ENCODE data around the gene AP3B1. TPM values are rescaled to one million over a fixed set of nuclear protein-coding genes. Genes with fewer than 3 reads are reported as not detected.

The AP3B1 gene
- total and polyA plus RNA-seq, 4 donors, result 26.4 to 50.4 (median 33.3) TPM

DNA sequence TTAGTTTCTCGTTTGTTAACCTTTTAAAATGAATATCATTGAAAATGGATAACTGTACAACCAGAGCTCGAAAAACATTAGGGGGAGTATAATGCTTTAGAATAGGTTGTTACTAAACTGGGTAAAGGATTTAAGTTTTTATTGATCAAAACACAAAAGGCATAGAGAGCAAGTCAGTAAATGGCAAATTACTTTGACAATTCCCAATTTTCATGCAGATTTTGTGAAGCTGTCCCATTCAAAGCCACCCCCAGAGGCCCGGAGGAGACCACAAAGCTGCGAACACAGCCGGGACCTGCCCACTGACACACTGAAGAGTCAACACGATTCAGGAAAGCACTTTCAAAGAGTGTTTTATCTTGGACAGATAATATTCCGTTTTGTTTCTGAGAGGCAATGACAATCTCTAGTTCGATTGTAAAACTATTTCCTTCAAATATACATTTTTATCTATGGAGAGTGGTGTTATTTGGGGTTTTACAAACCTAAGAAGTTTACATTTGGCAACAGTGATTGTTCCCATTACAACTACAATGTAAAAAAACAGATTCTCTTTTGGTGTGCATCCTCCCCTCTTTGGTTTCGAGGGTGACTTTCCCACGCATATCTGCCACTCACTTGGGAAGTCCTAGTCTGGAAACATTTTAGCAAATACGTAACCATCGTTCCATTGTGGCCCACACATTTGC, 335.7 kb downstream of the AP3B1 start:
- ATAC-seq (ENCODE audit: insufficient read depth, low FRiP score) (no peak), DNase-seq (peak in 2 of 3 donors; percentile 18 to 37)
- TF ChIP-seq, protein P1, sequence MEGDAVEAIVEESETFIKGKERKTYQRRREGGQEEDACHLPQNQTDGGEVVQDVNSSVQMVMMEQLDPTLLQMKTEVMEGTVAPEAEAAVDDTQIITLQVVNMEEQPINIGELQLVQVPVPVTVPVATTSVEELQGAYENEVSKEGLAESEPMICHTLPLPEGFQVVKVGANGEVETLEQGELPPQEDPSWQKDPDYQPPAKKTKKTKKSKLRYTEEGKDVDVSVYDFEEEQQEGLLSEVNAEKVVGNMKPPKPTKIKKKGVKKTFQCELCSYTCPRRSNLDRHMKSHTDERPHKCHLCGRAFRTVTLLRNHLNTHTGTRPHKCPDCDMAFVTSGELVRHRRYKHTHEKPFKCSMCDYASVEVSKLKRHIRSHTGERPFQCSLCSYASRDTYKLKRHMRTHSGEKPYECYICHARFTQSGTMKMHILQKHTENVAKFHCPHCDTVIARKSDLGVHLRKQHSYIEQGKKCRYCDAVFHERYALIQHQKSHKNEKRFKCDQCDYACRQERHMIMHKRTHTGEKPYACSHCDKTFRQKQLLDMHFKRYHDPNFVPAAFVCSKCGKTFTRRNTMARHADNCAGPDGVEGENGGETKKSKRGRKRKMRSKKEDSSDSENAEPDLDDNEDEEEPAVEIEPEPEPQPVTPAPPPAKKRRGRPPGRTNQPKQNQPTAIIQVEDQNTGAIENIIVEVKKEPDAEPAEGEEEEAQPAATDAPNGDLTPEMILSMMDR (IDR thresholded peaks at IDR 0.05; ENCODE audit: control extremely low read depth, extremely low read depth), result no peak
- no peak overlapping the region for H3K27ac ChIP-seq (ENCODE audit: low read depth in 1 of 2, low read length in 1 of 2)
- WGBS, 2 donors, result 28 to 50% methylated on average over 12 of the region's 12 CpGs
- peaks cover 3 to 60% (median 31%) of the 10 kb centered on the region in 3 donors for H3K27me3 ChIP-seq (ENCODE audit: control insufficient read depth in 3 of 3, insufficient read depth in 3 of 3, low read length in 2 of 3)
- H3K9me3 ChIP-seq (ENCODE audit: control insufficient read depth in 4 of 4, insufficient read depth in 3 of 4, low read length in 3 of 4), result peaks cover 0 to 3% (median 0%) of the 10 kb centered on the region in 4 donors
- peaks cover 0 to 7% (median 1%) of the 10 kb centered on the region in 5 donors for H3K4me1 ChIP-seq (ENCODE audit: control insufficient read depth in 5 of 5, insufficient read depth in 5 of 5, low read length in 5 of 5)
- H3K36me3 ChIP-seq (ENCODE audit: control insufficient read depth in 4 of 4, insufficient read depth in 4 of 4, low read length in 4 of 4), result no peaks in the 10 kb centered on the region
- H3K9ac ChIP-seq (ENCODE audit: insufficient read depth in 1 of 2, low read length in 2 of 2), result no peak overlapping the region
- H3K4me3 ChIP-seq, result no peak overlapping the region

GRCh38 chr5:77957931-77958521, 336.5 kb downstream of the AP3B1 start:
- no peak overlapping the region for H3K4me3 ChIP-seq
- H3K4me1 ChIP-seq (ENCODE audit: control insufficient read depth in 5 of 5, insufficient read depth in 5 of 5, low read length in 5 of 5), result peaks cover 0 to 7% (median 1%) of the 10 kb centered on the region in 5 donors
- H3K9me3 ChIP-seq (ENCODE audit: control insufficient read depth in 4 of 4, insufficient read depth in 3 of 4, low read length in 3 of 4), result peaks cover 0 to 3% (median 0%) of the 10 kb centered on the region in 4 donors
- 4 to 25% methylated on average over 38 of the region's 38 CpGs for WGBS, 2 donors
- TF ChIP-seq, protein P1 (IDR thresholded peaks at IDR 0.05; ENCODE audit: control extremely low read depth, extremely low read depth), result no peak
- ATAC-seq (ENCODE audit: insufficient read depth, low FRiP score) (no peak), DNase-seq (peak; percentile 31 to 43 (median 32))
- no peak overlapping the region for H3K9ac ChIP-seq (ENCODE audit: insufficient read depth in 1 of 2, low read length in 2 of 2)
- no peak overlapping the region for H3K27ac ChIP-seq (ENCODE audit: low read depth in 1 of 2, low read length in 1 of 2)
- H3K27me3 ChIP-seq (ENCODE audit: control insufficient read depth in 3 of 3, insufficient read depth in 3 of 3, low read length in 2 of 3), result peaks cover 3 to 57% (median 31%) of the 10 kb centered on the region in 3 donors
- no peaks in the 10 kb centered on the region for H3K36me3 ChIP-seq (ENCODE audit: control insufficient read depth in 4 of 4, insufficient read depth in 4 of 4, low read length in 4 of 4)

- peaks cover 0 to 7% (median 1%) of the 10 kb centered on the region in 5 donors for H3K4me1 ChIP-seq (ENCODE audit: control insufficient read depth in 5 of 5, insufficient read depth in 5 of 5, low read length in 5 of 5)
- ATAC-seq (ENCODE audit: insufficient read depth, low FRiP score) (no peak), DNase-seq (peak in 1 of 3 donors; percentile 15)
- peaks cover 0 to 3% (median 0%) of the 10 kb centered on the region in 4 donors for H3K9me3 ChIP-seq (ENCODE audit: control insufficient read depth in 4 of 4, insufficient read depth in 3 of 4, low read length in 3 of 4)
- H3K36me3 ChIP-seq (ENCODE audit: control insufficient read depth in 4 of 4, insufficient read depth in 4 of 4, low read length in 4 of 4), result no peaks in the 10 kb centered on the region
- peaks cover 3 to 57% (median 31%) of the 10 kb centered on the region in 3 donors for H3K27me3 ChIP-seq (ENCODE audit: control insufficient read depth in 3 of 3, insufficient read depth in 3 of 3, low read length in 2 of 3)
- H3K9ac ChIP-seq (ENCODE audit: insufficient read depth in 1 of 2, low read length in 2 of 2), result no peak overlapping the region
- no peak overlapping the region for H3K27ac ChIP-seq (ENCODE audit: low read depth in 1 of 2, low read length in 1 of 2)
- no peak overlapping the region for H3K4me3 ChIP-seq
- WGBS, 2 donors, result 24 to 38% methylated on average over 20 of the region's 20 CpGs
- TF ChIP-seq, protein P1 (IDR thresholded peaks at IDR 0.05; ENCODE audit: control extremely low read depth, extremely low read depth), result no peak
These were observed 337.0 kb downstream of the AP3B1 start for GRCh38 chr5:77957516-77957915.
